ENCODE data around the gene GABRP.

DNA sequence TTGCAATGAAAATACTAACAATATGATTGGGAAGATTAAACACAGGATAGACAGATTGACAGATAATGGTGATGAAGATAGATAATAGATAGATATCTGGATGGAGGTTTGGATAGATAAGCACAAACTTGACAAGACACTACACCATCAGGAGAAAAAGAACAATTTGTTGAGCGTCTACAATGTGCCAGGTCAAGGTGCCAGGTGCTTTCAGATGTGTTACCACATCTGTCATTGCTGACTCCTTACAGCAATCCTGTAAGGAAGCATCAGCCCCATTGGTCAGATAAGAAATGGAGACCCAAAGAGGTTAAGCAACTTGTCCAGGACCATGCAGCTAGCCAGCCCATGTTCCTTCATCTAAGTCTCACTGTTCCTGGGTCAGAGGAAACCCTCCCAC lies 1.6 kb upstream of the GABRP start:
- no peak for TF ChIP-seq POLR2AphosphoS5 (IDR thresholded peaks at IDR 0.05; ENCODE audit: low read depth)
- TF ChIP-seq CTCF (IDR thresholded peaks at IDR 0.05; ENCODE audit: insufficient read depth, low read length), result no peak
- TF ChIP-seq, protein P1, sequence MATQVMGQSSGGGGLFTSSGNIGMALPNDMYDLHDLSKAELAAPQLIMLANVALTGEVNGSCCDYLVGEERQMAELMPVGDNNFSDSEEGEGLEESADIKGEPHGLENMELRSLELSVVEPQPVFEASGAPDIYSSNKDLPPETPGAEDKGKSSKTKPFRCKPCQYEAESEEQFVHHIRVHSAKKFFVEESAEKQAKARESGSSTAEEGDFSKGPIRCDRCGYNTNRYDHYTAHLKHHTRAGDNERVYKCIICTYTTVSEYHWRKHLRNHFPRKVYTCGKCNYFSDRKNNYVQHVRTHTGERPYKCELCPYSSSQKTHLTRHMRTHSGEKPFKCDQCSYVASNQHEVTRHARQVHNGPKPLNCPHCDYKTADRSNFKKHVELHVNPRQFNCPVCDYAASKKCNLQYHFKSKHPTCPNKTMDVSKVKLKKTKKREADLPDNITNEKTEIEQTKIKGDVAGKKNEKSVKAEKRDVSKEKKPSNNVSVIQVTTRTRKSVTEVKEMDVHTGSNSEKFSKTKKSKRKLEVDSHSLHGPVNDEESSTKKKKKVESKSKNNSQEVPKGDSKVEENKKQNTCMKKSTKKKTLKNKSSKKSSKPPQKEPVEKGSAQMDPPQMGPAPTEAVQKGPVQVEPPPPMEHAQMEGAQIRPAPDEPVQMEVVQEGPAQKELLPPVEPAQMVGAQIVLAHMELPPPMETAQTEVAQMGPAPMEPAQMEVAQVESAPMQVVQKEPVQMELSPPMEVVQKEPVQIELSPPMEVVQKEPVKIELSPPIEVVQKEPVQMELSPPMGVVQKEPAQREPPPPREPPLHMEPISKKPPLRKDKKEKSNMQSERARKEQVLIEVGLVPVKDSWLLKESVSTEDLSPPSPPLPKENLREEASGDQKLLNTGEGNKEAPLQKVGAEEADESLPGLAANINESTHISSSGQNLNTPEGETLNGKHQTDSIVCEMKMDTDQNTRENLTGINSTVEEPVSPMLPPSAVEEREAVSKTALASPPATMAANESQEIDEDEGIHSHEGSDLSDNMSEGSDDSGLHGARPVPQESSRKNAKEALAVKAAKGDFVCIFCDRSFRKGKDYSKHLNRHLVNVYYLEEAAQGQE (IDR thresholded peaks at IDR 0.05; ENCODE audit: insufficient replicate concordance, low read depth), result no peak
